ENCODE results near the gene UBAP1L.

DNA sequence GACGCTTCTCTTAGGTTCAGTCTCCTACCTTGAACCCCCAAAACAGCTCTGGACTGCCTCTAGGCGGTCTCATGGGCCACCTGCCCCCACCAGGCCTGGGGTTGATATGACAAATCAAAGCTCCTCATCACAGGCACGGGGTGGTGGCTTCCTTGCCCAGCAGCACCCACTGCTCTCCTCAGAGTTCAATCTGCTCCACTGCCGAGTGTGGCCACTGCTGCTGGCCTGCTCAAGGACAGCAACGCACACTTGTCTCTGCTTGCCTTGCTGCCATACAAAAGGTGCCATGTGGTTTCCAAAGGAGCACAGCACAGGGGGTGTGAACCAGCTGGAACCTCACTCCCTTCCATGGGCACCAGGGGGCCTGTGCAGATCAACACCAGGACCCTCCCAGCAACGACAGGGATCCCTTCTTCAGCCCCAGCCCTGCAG is 28.3 kb downstream of the UBAP1L start:
- TF ChIP-seq POLR2AphosphoS5 (IDR thresholded peaks at IDR 0.05; ENCODE audit: insufficient read depth, low read depth, low read length) (no peak), CTCF (IDR thresholded peaks at IDR 0.05; ENCODE audit: extremely low read depth in 1 of 2, insufficient read depth in 1 of 2, low read depth in 1 of 2, low read length in 2 of 2) (peak in 1 of 2 donors; percentile 36)
- TF ChIP-seq, protein P1, sequence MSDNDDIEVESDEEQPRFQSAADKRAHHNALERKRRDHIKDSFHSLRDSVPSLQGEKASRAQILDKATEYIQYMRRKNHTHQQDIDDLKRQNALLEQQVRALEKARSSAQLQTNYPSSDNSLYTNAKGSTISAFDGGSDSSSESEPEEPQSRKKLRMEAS (IDR thresholded peaks at IDR 0.05; ENCODE audit: insufficient read depth, insufficient read length): no peak
